H1 (cell line): ENCODE measurements around the gene MATK.

Experiments
- CTCF ChIP-seq, 3 experiments: IDR thresholded peaks; 1 replicate in 2 of 3; 2 replicates in 1 of 3; pipeline versions ENCODE4 v1.5.1 to v1.6.1; 2011; ENCODE audit warnings: low read length in 3 of 3, mild to moderate bottlenecking in 3 of 3, inconsistent platforms in 2 of 3, low read depth in 1 of 3, moderate library complexity in 1 of 3; ENCODE audit not compliant: insufficient read depth in 1 of 3; ENCODE audit errors: control extremely low read depth in 1 of 3
- POLR2A ChIP-seq, 2 experiments: IDR thresholded peaks; 1 replicate in 1 of 2; 2 replicates in 1 of 2; pipeline ENCODE4 v1.6.1; 2011; ENCODE audit warnings: low read depth in 2 of 2, low read length in 2 of 2, mild to moderate bottlenecking in 2 of 2; ENCODE audit errors: control extremely low read depth in 1 of 2
- POLR2AphosphoS5 ChIP-seq: IDR thresholded peaks from 2 replicates; pipeline ENCODE4 v1.6.1; 2011; ENCODE audit warnings: low read depth, low read length

- no peak for TF ChIP-seq POLR2AphosphoS5
- no peak for TF ChIP-seq POLR2A (IDR thresholded peaks at IDR 0.05; ENCODE audit: control extremely low read depth in 1 of 2, low read depth in 2 of 2, low read length in 2 of 2)
- TF ChIP-seq CTCF (IDR thresholded peaks at IDR 0.05; ENCODE audit: control extremely low read depth in 1 of 3, insufficient read depth in 1 of 3, low read depth in 1 of 3, low read length in 3 of 3): no peak
These were observed 54.1 kb downstream of the MATK start for GRCh38 chr19:3732108-3732507.
